Prostate gland (tissue), 2 donors: ENCODE measurements around the gene MITF. TPM values are rescaled to one million over a fixed set of nuclear protein-coding genes. Genes with fewer than 3 reads are reported as not detected.
A peak's percentile ranks its signal among the peaks of the same experiment; 100 is the strongest.
"Not testable (repeated sequence)": the region's sequence is repeated elsewhere in the genome, so short reads cannot be mapped to it uniquely, and the experiment has no call there.

Experiments
- DNase-seq: peaks from one replicate; pipeline ENCODE4 v3.0.0-alpha.2; 2019; ENCODE audit warnings: low spot score
- H3K27ac ChIP-seq, 2 donors: fragments of 200-600 bp; sonication (generic); 2 replicates each; pipeline ENCODE4 v1.5.1; 2017 to 2019
- H3K27me3 ChIP-seq: fragments of 200-600 bp; sonication (generic); replicated peaks from 2 replicates; pipeline ENCODE4 v1.5.1; 2019; ENCODE audit not compliant: insufficient read depth
- H3K36me3 ChIP-seq, 2 donors: fragments of 200-600 bp; sonication (generic); 1 replicate in 1 of 2; 2 replicates in 1 of 2; pipeline versions ENCODE4 v1.5.1 to v1.8.1; 2017 to 2019
- H3K4me1 ChIP-seq: fragments of 200-600 bp; sonication (generic); replicated peaks from 2 replicates; pipeline ENCODE4 v1.5.1; 2019
- H3K4me3 ChIP-seq, 2 donors: fragments of 200-600 bp; sonication (generic); 2 replicates each; pipeline ENCODE4 v1.5.1; 2017 to 2019
- H3K9me3 ChIP-seq: fragments of 200-600 bp; sonication (generic); 2 replicates; pipeline ENCODE4 v1.5.1; 2017
- POLR2A ChIP-seq: fragments of 450-650 bp; IDR thresholded peaks from one replicate; pipeline ENCODE4 v1.6.1; 2016; ENCODE audit warnings: antibody characterized with exemption, mild to moderate bottlenecking
- POLR2AphosphoS5 ChIP-seq: sonication (generic); formaldehyde crosslinking; IDR thresholded peaks from one replicate; pipeline ENCODE4 v1.6.1; 2017; ENCODE audit warnings: antibody characterized with exemption
- WGBS: methylation state at CpG from one replicate; pipeline ENCODE4 v1.1.5; 2018; 5-methylcytosine and 5-hydroxymethylcytosine counted together
- intact Hi-C: fragments of 100-400 bp; cut with DNase I; formaldehyde crosslinking; loops from one replicate; pipeline ENCODE4 v1.14.2; 2022
- total RNA-seq, 2 donors: library from RNA; depleted of rRNA; stranded (reverse); fragments of >200 nt; gene quantifications; one replicate each; pipeline ENCODE4 v1.1.0, GENCODE V29; 2016
- TF ChIP-seq, protein P1 (sequence below), 4 experiments: fragments of 200-600 bp in 2 of 4; fragments of 450-650 bp in 2 of 4; sonication (generic) in 2 of 4; IDR thresholded peaks; 1 replicate in 3 of 4; 2 replicates in 1 of 4; pipeline ENCODE4 v1.5.1; 2016 to 2019; ENCODE audit warnings: antibody characterized with exemption in 4 of 4, mild to moderate bottlenecking in 2 of 4, moderate library complexity in 2 of 4

Gene MITF
- total RNA-seq, 2 donors from 2014 or later: 7.7 to 17.6 TPM

DNA sequence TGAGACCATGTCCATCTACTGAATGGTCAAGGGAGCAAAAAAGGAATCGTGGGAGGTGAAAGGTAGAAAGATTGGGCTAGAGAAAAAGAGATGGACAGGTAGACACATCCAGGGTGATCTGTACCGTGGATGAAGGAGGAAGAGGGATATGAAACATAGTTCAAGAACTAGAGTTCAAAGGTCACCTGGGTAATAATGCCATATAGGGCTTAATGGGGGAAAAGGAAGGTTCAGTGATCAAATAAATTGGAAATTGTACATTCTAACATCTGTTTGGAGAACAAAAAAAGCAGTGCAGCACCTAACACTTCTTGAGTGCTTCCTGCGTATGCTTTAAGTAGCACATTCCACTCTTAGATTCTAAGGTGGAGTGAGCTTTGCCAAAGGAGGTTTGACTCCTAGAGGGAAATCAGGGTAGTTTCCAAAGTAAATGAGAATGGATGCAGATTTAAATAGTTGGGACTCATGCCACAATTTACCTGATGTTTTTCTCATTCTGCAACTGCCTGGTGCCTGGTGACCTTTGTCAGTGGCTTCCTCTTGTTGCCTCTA, 46.6 kb downstream of the MITF start:
- no peak for TF ChIP-seq POLR2AphosphoS5
- Histone ChIP-seq H3K27ac (no peak overlapping the region), H3K4me1 (no peaks in the 10 kb centered on the region), H3K36me3 (no peaks in the 10 kb centered on the region), H3K27me3 (no peaks in the 10 kb centered on the region), H3K4me3 (no peak overlapping the region), H3K9me3 (no peaks in the 10 kb centered on the region)
- no peak for DNase-seq
- 93% methylated on average over 3 of the region's 3 CpGs for WGBS
- intact Hi-C loops: no loop called here

DNA sequence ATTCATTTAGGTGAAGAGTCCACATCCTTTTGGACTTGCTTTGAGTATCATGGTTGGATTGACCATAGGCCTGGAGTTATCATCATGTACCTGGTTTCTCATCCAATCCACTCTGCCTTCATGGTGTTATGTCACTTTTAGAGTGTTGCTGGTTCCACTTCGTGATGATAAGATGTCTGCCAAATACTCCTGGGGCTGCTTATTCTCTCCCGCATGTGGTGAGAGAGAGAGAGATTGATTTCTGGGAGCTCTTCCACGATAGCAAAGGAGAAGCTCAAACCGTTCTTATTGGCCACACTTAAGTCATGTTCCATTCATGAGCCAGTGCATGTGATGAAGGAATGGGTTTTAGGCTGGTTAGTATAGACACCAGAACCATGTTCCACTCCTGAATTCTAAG, 47.6 kb downstream of the MITF start:
- no peak for TF ChIP-seq POLR2AphosphoS5
- TF ChIP-seq, protein P1, sequence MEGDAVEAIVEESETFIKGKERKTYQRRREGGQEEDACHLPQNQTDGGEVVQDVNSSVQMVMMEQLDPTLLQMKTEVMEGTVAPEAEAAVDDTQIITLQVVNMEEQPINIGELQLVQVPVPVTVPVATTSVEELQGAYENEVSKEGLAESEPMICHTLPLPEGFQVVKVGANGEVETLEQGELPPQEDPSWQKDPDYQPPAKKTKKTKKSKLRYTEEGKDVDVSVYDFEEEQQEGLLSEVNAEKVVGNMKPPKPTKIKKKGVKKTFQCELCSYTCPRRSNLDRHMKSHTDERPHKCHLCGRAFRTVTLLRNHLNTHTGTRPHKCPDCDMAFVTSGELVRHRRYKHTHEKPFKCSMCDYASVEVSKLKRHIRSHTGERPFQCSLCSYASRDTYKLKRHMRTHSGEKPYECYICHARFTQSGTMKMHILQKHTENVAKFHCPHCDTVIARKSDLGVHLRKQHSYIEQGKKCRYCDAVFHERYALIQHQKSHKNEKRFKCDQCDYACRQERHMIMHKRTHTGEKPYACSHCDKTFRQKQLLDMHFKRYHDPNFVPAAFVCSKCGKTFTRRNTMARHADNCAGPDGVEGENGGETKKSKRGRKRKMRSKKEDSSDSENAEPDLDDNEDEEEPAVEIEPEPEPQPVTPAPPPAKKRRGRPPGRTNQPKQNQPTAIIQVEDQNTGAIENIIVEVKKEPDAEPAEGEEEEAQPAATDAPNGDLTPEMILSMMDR (IDR thresholded peaks at IDR 0.05): no peak
- no peak for TF ChIP-seq POLR2A
- Histone ChIP-seq H3K4me3 (no peak overlapping the region), H3K9me3 (no peaks in the 10 kb centered on the region), H3K27ac (no peak overlapping the region), H3K4me1 (no peaks in the 10 kb centered on the region), H3K36me3 (no peaks in the 10 kb centered on the region), H3K27me3 (no peaks in the 10 kb centered on the region)
- WGBS: 78% methylated on average over 4 of the region's 4 CpGs
- intact Hi-C loops: no loop called here
- DNase-seq: no peak

GRCh38 chr3:69787436-69788168, 48.3 kb downstream of the MITF start:
- Histone ChIP-seq H3K4me3 (no peak overlapping the region), H3K4me1 (no peaks in the 10 kb centered on the region), H3K27me3 (no peaks in the 10 kb centered on the region), H3K27ac (no peak overlapping the region), H3K36me3 (no peaks in the 10 kb centered on the region), H3K9me3 (no peaks in the 10 kb centered on the region)
- WGBS: 42% methylated on average over 3 of the region's 3 CpGs
- TF ChIP-seq POLR2AphosphoS5 (no peak), POLR2A (no peak)
- TF ChIP-seq, protein P1 (IDR thresholded peaks at IDR 0.05): no peak
- intact Hi-C loops: no loop called here
- DNase-seq: no peak

GRCh38 chr3:69791106-69791505, 51.8 kb downstream of the MITF start:
- Histone ChIP-seq H3K4me3 (no peak overlapping the region), H3K4me1 (no peaks in the 10 kb centered on the region), H3K9me3 (no peaks in the 10 kb centered on the region), H3K36me3 (no peaks in the 10 kb centered on the region), H3K27me3 (no peaks in the 10 kb centered on the region), H3K27ac (no peak overlapping the region)
- DNase-seq: no peak
- no peak for TF ChIP-seq POLR2AphosphoS5
- TF ChIP-seq POLR2A: no peak
- TF ChIP-seq, protein P1 (IDR thresholded peaks at IDR 0.05): no peak
- intact Hi-C loops: loop anchor here (2.0 kb wide), 1 partner anchor 100 kb away; no protein-coding TSS in a partner anchor
- WGBS: 61% methylated on average over 6 of the region's 6 CpGs

- intact Hi-C loops: loop anchor here (2.0 kb wide), 1 partner anchor 101 kb away; no protein-coding TSS in a partner anchor
- H3K4me1 ChIP-seq: no peaks in the 10 kb centered on the region
- TF ChIP-seq POLR2AphosphoS5: no peak
- TF ChIP-seq, protein P1 (IDR thresholded peaks at IDR 0.05): peak in 3 of 4 experiments; percentile 14 to 49 (median 42)
- DNase-seq: no peak
- no peaks in the 10 kb centered on the region for H3K9me3 ChIP-seq
- no peak overlapping the region for H3K4me3 ChIP-seq
- no peaks in the 10 kb centered on the region for H3K27me3 ChIP-seq
- H3K27ac ChIP-seq: no peak overlapping the region
- no peaks in the 10 kb centered on the region for H3K36me3 ChIP-seq
- 44% methylated on average over 3 of the region's 3 CpGs for WGBS
Measured at GRCh38 chr3:69791919-69792399, 52.7 kb downstream of the MITF start.

- DNase-seq, H3K9me3 ChIP-seq, H3K27me3 ChIP-seq, H3K27ac ChIP-seq, H3K4me1 ChIP-seq, H3K36me3 ChIP-seq, intact Hi-C loops, H3K4me3 ChIP-seq: not testable (repeated sequence)
- 90% methylated on average over 4 of the region's 4 CpGs for WGBS
Measured at GRCh38 chr3:69796126-69796525, 56.9 kb downstream of the MITF start.
